Spinal cord (tissue), 10 donors: ENCODE results near the gene SMARCA4. TPM values are rescaled to one million over a fixed set of nuclear protein-coding genes. Genes with fewer than 3 reads are reported as not detected.

Experiments
- DNase-seq, 6 donors: peaks; one replicate each; pipeline versions ENCODE4 v3.0.0 to v3.0.0-alpha.2; 2013 to 2015; ENCODE audit warnings: low spot score in 6 of 6, low read depth in 4 of 6
- H3K27ac ChIP-seq: one replicate; pipeline ENCODE4 v1.5.1; 2013; ENCODE audit warnings: low read depth, low read length, control low read depth
- H3K27me3 ChIP-seq: one replicate; pipeline ENCODE4 v1.6.1; 2013; ENCODE audit warnings: low read length; ENCODE audit not compliant: control insufficient read depth, insufficient read depth
- H3K36me3 ChIP-seq: one replicate; pipeline ENCODE4 v1.6.1; 2013; ENCODE audit warnings: low read length; ENCODE audit not compliant: control insufficient read depth, insufficient read depth
- H3K4me1 ChIP-seq: one replicate; pipeline ENCODE4 v1.6.1; 2013; ENCODE audit warnings: low read length; ENCODE audit not compliant: control insufficient read depth, insufficient read depth
- H3K4me3 ChIP-seq: one replicate; pipeline ENCODE4 v1.5.1; 2013; ENCODE audit warnings: low read depth, low read length, control low read depth
- H3K9me3 ChIP-seq: one replicate; pipeline ENCODE4 v1.6.1; 2013; ENCODE audit warnings: low read length; ENCODE audit not compliant: control insufficient read depth, insufficient read depth
- WGBS: methylation state at CpG from one replicate; pipeline ENCODE4 v1.1.5; 2013; ENCODE audit warnings: missing lambda C conversion rate; ENCODE audit not compliant: insufficient coverage; 5-methylcytosine and 5-hydroxymethylcytosine counted together
- polyA plus RNA-seq, 2 donors: library from polyadenylated mRNA; unstranded; fragments of 120-200 nt; gene quantifications; one replicate each; pipeline ENCODE4 v1.2.1, GENCODE V29; 2013; ENCODE audit not compliant: insufficient read length in 2 of 2
- total RNA-seq, 2 donors: library from RNA; depleted of rRNA in 1 of 2; stranded (reverse); fragments of 120-200 nt in 1 of 2; fragments of >200 nt in 1 of 2; gene quantifications; one replicate each; pipeline versions ENCODE4 v1.2.3 to v1.2.4, GENCODE V29; 2013 to 2014
- donor health status: healthy.

The SMARCA4 gene
- total and polyA plus RNA-seq, 4 donors, result 86.5 to 228 (median 159) TPM

- Histone ChIP-seq H3K9me3 (no peaks in the 10 kb centered on the region), H3K4me3 (no peak overlapping the region), H3K27ac (no peak overlapping the region), H3K27me3 (no peaks in the 10 kb centered on the region), H3K4me1 (no peaks in the 10 kb centered on the region), H3K36me3 (peaks cover 90% of the 10 kb centered on the region)
- DNase-seq, result no peak
- WGBS, result no CpG with 5 or more reads among the region's 4 CpGs
Measured at GRCh38 chr19:11038511-11038910, 77.7 kb downstream of the SMARCA4 start.

- Histone ChIP-seq H3K36me3 (peaks cover 85% of the 10 kb centered on the region), H3K4me3 (no peak overlapping the region)
Measured at GRCh38 chr19:11041194-11041593, 80.4 kb downstream of the SMARCA4 start.

GRCh38 chr19:11041966-11042627, 81.3 kb downstream of the SMARCA4 start:
- Histone ChIP-seq H3K4me1 (no peaks in the 10 kb centered on the region), H3K27me3 (no peaks in the 10 kb centered on the region), H3K9me3 (no peaks in the 10 kb centered on the region), H3K4me3 (no peak overlapping the region), H3K27ac (no peak overlapping the region), H3K36me3 (peaks cover 83% of the 10 kb centered on the region)
- DNase-seq, result no peak
- 96% methylated on average over 4 of the region's 13 CpGs for WGBS

More at GRCh38 chr19:11041194-11041593, 80.4 kb downstream of the SMARCA4 start:
- Histone ChIP-seq H3K27me3 (no peaks in the 10 kb centered on the region), H3K4me1 (no peaks in the 10 kb centered on the region), H3K9me3 (no peaks in the 10 kb centered on the region), H3K27ac (no peak overlapping the region)
- DNase-seq, result no peak
- 92% methylated on average over 15 of the region's 33 CpGs for WGBS

GRCh38 chr19:11044431-11044830, 83.6 kb downstream of the SMARCA4 start:
- Histone ChIP-seq H3K36me3 (peaks cover 87% of the 10 kb centered on the region), H3K27me3 (no peaks in the 10 kb centered on the region), H3K9me3 (no peaks in the 10 kb centered on the region), H3K4me1 (no peaks in the 10 kb centered on the region), H3K4me3 (no peak overlapping the region), H3K27ac (no peak overlapping the region)
- WGBS, result 89% methylated on average over 10 of the region's 10 CpGs
- no peak for DNase-seq

- Histone ChIP-seq H3K27me3 (no peaks in the 10 kb centered on the region), H3K9me3 (no peaks in the 10 kb centered on the region), H3K27ac (no peak overlapping the region), H3K4me1 (no peaks in the 10 kb centered on the region), H3K4me3 (no peak overlapping the region), H3K36me3 (peaks cover 88% of the 10 kb centered on the region)
- no peak for DNase-seq
- 100% methylated on average over 2 of the region's 4 CpGs for WGBS
Measured at GRCh38 chr19:11045536-11045935, 84.7 kb downstream of the SMARCA4 start.

GRCh38 chr19:11046605-11047354, 86.0 kb downstream of the SMARCA4 start:
- DNase-seq, result no peak
- Histone ChIP-seq H3K27ac (no peak overlapping the region), H3K36me3 (peaks cover 84% of the 10 kb centered on the region), H3K27me3 (no peaks in the 10 kb centered on the region), H3K9me3 (no peaks in the 10 kb centered on the region), H3K4me1 (no peaks in the 10 kb centered on the region), H3K4me3 (no peak overlapping the region)
- 93% methylated on average over 13 of the region's 14 CpGs for WGBS

- Histone ChIP-seq H3K4me3 (no peak overlapping the region), H3K27me3 (no peaks in the 10 kb centered on the region), H3K4me1 (no peaks in the 10 kb centered on the region), H3K36me3 (peaks cover 82% of the 10 kb centered on the region), H3K27ac (no peak overlapping the region), H3K9me3 (no peaks in the 10 kb centered on the region)
- no peak for DNase-seq
- 57% methylated on average over 2 of the region's 4 CpGs for WGBS
Measured at GRCh38 chr19:11047866-11048265, 87.0 kb downstream of the SMARCA4 start.

GRCh38 chr19:11050323-11051114, 89.7 kb downstream of the SMARCA4 start:
- Histone ChIP-seq H3K36me3 (peaks cover 83% of the 10 kb centered on the region), H3K27me3 (no peaks in the 10 kb centered on the region), H3K9me3 (no peaks in the 10 kb centered on the region), H3K27ac (no peak overlapping the region), H3K4me3 (no peak overlapping the region), H3K4me1 (peaks cover 4% of the 10 kb centered on the region)
- WGBS, result 89% methylated on average over 9 of the region's 9 CpGs
- no peak for DNase-seq

GRCh38 chr19:11053817-11054195, 93.0 kb downstream of the SMARCA4 start:
- Histone ChIP-seq H3K4me3 (no peak overlapping the region), H3K9me3 (no peaks in the 10 kb centered on the region), H3K27me3 (no peaks in the 10 kb centered on the region), H3K36me3 (peaks cover 90% of the 10 kb centered on the region), H3K27ac (no peak overlapping the region), H3K4me1 (peaks cover 4% of the 10 kb centered on the region)
- WGBS, result 84% methylated on average over 4 of the region's 4 CpGs
- DNase-seq, result peak in 1 of 6 donors; percentile 60
